Measurements from ENCODE around the gene MRPL33. TPM values are rescaled to one million over a fixed set of nuclear protein-coding genes. Genes with fewer than 3 reads are reported as not detected.

The MRPL33 gene
- total RNA-seq, 1 experiment from 2014 or later: 84.1 TPM

DNA sequence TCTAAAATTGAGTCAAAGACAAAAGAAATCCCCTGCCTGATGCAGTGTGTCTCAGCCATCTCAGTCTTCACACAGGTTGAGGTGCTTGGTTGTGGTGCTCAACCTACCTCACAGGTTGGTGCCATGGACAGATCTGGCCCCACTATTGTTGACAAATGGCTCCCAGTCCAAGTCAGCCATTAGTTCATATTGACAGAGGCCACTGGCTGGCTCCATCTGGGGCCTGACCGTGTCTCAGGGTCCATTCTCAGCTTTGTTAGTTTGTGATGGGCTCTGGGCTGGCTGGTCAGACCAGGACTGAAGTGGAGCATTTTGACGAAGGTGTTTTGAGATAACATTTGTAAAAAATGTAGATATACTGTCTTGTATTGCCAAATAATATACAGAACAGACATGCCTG lies 36.9 kb downstream of the MRPL33 start:
- DNase-seq (ENCODE audit: low read depth): no peak

DNA sequence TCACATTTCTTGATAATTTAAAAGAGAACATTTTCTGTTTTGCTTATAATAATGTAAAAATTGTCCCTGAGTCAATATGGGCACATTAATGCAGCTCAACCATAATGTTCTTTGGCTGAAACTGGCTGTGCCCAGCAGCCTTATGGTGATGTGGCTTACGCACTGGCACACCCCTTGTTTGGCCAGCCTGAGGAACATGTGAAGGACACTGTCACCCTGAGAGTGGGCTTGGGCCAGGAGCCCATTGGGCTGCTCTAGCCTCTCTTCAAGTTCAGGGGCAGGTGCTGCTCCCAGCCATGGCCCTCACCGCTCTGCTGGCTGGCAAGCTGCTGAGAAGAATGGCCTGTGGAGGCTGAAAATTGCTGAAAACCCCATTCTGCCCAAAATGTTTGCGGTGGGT lies 37.5 kb downstream of the MRPL33 start:
- no peak for DNase-seq (ENCODE audit: low read depth)

GRCh38 chr2:27809761-27810241 lies 38.3 kb downstream of the MRPL33 start:
- DNase-seq (ENCODE audit: low read depth): peak; percentile 90

DNA sequence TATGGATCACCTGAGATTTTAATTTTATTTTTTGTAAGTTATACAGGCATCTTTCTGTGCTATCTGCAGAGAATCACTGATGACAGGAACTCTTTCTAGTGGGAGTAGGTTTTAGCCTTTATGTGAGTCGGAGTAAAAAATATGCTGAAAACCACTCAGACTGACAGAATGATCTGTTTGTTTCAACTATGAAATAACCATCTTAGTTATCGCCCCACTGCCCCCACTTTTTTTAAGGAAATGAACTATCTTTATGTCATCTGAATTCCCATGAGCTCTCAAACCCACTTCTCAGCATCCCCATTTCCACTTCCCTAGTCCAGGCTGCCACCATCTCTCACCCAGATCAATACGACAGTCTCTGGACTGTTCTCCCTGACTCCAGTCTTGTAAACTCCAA lies 38.9 kb downstream of the MRPL33 start:
- no peak for DNase-seq (ENCODE audit: low read depth)

GRCh38 chr2:27811768-27812167 lies 40.2 kb downstream of the MRPL33 start:
- no peak for DNase-seq (ENCODE audit: low read depth)

DNA sequence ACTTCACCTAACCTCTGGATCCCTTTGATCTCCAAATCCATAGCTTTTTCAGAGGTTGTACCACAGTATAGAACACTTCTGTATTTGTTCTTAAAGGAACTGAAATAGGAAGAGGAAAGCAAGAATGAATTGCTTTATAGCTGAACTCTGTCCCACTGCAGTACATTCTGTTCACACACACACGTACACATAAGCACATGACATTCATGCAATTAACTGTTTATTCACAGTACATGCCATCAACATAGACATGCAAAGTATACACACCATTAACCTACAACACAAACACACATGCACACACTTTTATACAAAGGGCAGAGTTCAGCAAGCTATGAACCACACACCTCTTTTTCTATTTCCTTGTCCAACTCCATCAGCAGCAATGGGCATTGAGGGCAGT lies 43.2 kb downstream of the MRPL33 start:
- no peak for DNase-seq (ENCODE audit: low read depth)

DNA sequence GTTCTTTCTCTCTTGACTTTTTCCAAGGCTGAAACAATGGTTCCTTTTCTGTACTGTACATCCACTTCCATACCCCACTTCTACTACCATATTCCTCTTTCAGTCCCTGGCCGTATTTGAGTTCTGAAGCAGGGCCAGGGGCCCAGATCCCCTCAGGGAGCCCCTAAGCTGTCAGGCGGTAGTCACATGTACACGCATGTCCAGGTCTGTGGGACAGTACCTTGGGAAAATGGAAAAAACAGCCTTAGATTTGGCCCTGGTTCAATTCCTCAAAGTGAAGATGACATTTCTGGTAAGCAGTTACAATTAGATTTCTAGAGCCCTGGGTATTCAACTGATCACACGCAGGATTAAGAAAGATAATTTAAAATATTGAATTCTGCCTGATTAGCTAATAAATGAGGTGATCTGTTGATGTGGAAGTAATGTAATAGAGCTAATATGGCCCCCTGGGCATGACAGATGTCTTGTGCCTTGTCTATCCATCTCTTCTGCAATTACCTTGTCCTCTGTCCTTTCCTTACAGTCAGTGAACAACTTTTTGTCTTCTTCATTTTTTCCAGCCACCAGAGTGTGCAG lies 44.4 kb downstream of the MRPL33 start:
- no peak for DNase-seq (ENCODE audit: low read depth)

GRCh38 chr2:27822049-27822448 lies 50.5 kb downstream of the MRPL33 start:
- no peak for DNase-seq (ENCODE audit: low read depth)

DNA sequence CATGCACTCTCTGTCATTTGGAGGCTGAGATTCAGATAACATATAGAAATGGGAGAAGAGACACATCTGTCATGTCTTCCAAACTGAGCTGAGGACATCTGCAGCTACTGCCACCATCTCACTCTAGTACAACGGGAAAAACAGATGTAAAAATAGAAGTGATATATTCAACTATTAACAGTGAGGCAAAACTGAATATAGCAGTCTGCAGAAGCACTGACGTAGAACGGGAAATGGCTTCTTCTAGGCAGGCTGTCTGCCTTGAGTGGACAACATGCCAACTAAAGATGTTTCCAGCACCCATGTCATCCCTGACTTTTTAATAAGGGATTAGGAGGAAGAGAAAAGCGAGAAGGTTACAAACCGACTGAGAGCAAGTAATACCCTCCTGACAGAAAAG lies 51.6 kb downstream of the MRPL33 start:
- DNase-seq (ENCODE audit: low read depth): no peak

DNA sequence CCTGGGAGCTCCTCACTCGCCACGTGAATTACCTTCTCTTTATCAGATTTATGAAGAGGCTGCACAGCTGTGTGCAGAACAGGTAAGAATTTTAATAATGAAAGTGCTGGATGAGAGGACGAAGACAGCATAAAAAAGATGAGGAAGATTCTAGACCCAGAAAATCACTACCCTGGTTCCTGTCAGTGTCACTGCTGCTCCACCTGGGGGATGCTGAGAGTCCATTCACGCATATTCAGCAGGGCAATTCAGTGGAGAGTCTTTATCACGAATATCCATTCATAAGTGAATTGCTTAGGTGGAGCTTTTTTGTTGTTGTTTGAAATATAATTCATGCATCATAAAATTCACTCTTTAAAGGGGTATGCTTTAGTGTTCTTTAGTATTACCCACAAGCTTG lies 52.0 kb downstream of the MRPL33 start:
- DNase-seq (ENCODE audit: low read depth): no peak

DNA sequence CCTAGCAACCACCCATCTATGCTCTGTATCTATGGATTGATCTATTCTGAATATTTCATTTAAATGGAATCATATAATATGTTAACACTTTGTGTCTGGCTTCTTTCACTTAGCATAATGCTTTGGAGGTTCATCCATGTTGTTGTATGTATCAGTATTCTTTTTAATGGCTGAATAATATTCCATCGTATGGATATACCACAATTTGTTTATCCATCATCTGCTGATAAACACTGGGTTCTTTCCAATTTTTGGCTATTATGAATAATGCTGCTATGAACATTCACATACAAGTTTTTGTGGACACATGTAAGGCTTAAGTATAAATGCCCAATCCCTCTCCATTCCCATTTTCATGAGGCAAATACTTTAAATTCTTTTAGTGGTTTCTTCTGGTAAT lies 52.9 kb downstream of the MRPL33 start:
- DNase-seq (ENCODE audit: low read depth): no peak

- DNase-seq (ENCODE audit: low read depth): no peak
Observed at GRCh38 chr2:27828305-27828704, 56.8 kb downstream of the MRPL33 start.

Other genes starting within 250 kb of the MRPL33 start
- 36.0 and 41.6 TPM in 2 replicates for gene ZNF512, start 188.7 kb upstream of the MRPL33 start, total RNA-seq (2014; rRNA removed)
- 2.2 and 2.9 TPM in 2 replicates for gene CCDC121, start 142.7 kb upstream of the MRPL33 start, total RNA-seq (2014; rRNA removed)
- 46.9 and 52.0 TPM in 2 replicates for gene GPN1, start 142.7 kb upstream of the MRPL33 start, total RNA-seq (2014; rRNA removed)
- 19.8 and 26.4 TPM in 2 replicates for gene SUPT7L, start 108.1 kb upstream of the MRPL33 start, total RNA-seq (2014; rRNA removed)
- 30.5 and 35.3 TPM in 2 replicates for gene SLC4A1AP, start 107.8 kb upstream of the MRPL33 start, total RNA-seq (2014; rRNA removed)
- gene RBKS, start 118.7 kb downstream of the MRPL33 start, total RNA-seq (2014; rRNA removed): 1.5 and 2.1 TPM in 2 replicates
- gene BABAM2, start 119.0 kb downstream of the MRPL33 start, total RNA-seq (2014; rRNA removed): 30.8 and 36.6 TPM in 2 replicates

Measured in LHCN-M2 (cell line).